K562 (cell line): ENCODE data around the gene ARID3A. TPM values are rescaled to one million over a fixed set of nuclear protein-coding genes. Genes with fewer than 3 reads are reported as not detected.
A peak's percentile ranks its signal among the peaks of the same experiment; 100 is the strongest.

Source experiments
- BACH1 ChIP-seq: fragments of 200-800 bp; sonication (Bioruptor generic); IDR thresholded peaks from 2 replicates; pipeline ENCODE4 v1.6.1; 2016; ENCODE audit warnings: missing genetic modification characterization, missing compliant biosample characterization
- BRD9 ChIP-seq: fragments of 450-650 bp; IDR thresholded peaks from 2 replicates; pipeline ENCODE4 v1.6.1; 2018; ENCODE audit warnings: low read depth; ENCODE audit not compliant: partially characterized antibody
- CTBP1 ChIP-seq: fragments of 450-650 bp; IDR thresholded peaks from 2 replicates; pipeline ENCODE4 v1.6.1; 2016; ENCODE audit warnings: borderline replicate concordance
- CTCF ChIP-seq, 3 experiments: IDR thresholded peaks in 2 of 3; conservative IDR thresholded peaks in 1 of 3; 2 replicates each; pipeline ENCODE4 v1.5.1; 2011 to 2012; ENCODE audit warnings: low read length in 3 of 3, mild to moderate bottlenecking in 3 of 3, control low read depth in 2 of 3, improper control_type of control experiment in 1 of 3, inconsistent platforms in 1 of 3, low read depth in 1 of 3, mixed read lengths in 1 of 3, moderate library complexity in 1 of 3; ENCODE audit not compliant: insufficient read depth in 2 of 3
- FOXK1 ChIP-seq: sonication (generic); formaldehyde crosslinking; IDR thresholded peaks from 2 replicates; pipeline ENCODE4 v1.8.0; 2022; ENCODE audit warnings: missing genetic modification reagents, mild to moderate bottlenecking, borderline replicate concordance
- GABPA ChIP-seq: fragments of 200-800 bp; sonication (Bioruptor generic); conservative IDR thresholded peaks from 2 replicates; pipeline ENCODE4 v1.6.1; 2016; ENCODE audit warnings: low read depth, missing genetic modification characterization, missing compliant biosample characterization
- GMEB1 ChIP-seq: fragments of 250-450 bp; sonication (Bioruptor Pico); IDR thresholded peaks from 2 replicates; pipeline ENCODE4 v1.4.0; 2020; ENCODE audit warnings: mild to moderate bottlenecking
- KAT2B ChIP-seq: IDR thresholded peaks from one replicate; pipeline ENCODE4 v1.6.1; 2012; ENCODE audit warnings: low read depth, mild to moderate bottlenecking, control low read depth, inconsistent platforms, low read length, moderate library complexity
- LARP7 ChIP-seq: fragments of 450-650 bp; IDR thresholded peaks from 2 replicates; pipeline ENCODE4 v1.6.1; 2016
- MAZ ChIP-seq, 2 experiments: fragments of 450-650 bp in 1 of 2; sonication (generic) in 1 of 2; formaldehyde crosslinking; IDR thresholded peaks in 1 of 2; conservative IDR thresholded peaks in 1 of 2; 2 replicates each; pipeline versions ENCODE4 v1.4.0 to v1.5.0; 2020; ENCODE audit warnings: mild to moderate bottlenecking in 1 of 2, missing genetic modification reagents in 1 of 2
- PHB2 ChIP-seq: fragments of 450-650 bp; IDR thresholded peaks from 2 replicates; pipeline ENCODE4 v1.6.1; 2017; ENCODE audit warnings: low read depth
- RFX5 ChIP-seq: IDR thresholded peaks from 2 replicates; pipeline ENCODE4 v1.6.1; 2011; ENCODE audit warnings: low read depth, mild to moderate bottlenecking, improper control_type of control experiment, low read length
- SMAD3 ChIP-seq: fragments of 450-650 bp; formaldehyde crosslinking; conservative IDR thresholded peaks from 2 replicates; pipeline ENCODE4 v1.4.0; 2020; ENCODE audit warnings: mild to moderate bottlenecking
- TAF7 ChIP-seq: fragments of 450-650 bp; IDR thresholded peaks from 2 replicates; pipeline ENCODE4 v1.6.1; 2016; ENCODE audit warnings: missing genetic modification characterization, missing compliant biosample characterization
- TCF15 ChIP-seq: fragments of 250-450 bp; sonication (Bioruptor Pico); IDR thresholded peaks from 2 replicates; pipeline ENCODE4 v1.8.0; 2022; ENCODE audit warnings: moderate library complexity, mild to moderate bottlenecking, inconsistent platforms
- ZBED1 ChIP-seq: IDR thresholded peaks from 2 replicates; pipeline ENCODE4 v1.6.1; 2014
- ZBTB17 ChIP-seq: fragments of 450-650 bp; formaldehyde crosslinking; IDR thresholded peaks from 2 replicates; pipeline ENCODE4 v1.4.0; 2020; ENCODE audit warnings: mild to moderate bottlenecking
- ZBTB33 ChIP-seq: sonication (generic); formaldehyde crosslinking; IDR thresholded peaks from 2 replicates; pipeline ENCODE4 v1.8.1; 2023; ENCODE audit warnings: mild to moderate bottlenecking, missing genetic modification reagents
- ZNF174 ChIP-seq: fragments of 250-450 bp; sonication (Bioruptor Pico); IDR thresholded peaks from 2 replicates; pipeline ENCODE4 v1.4.0; 2020; ENCODE audit warnings: mild to moderate bottlenecking
- ZNF184 ChIP-seq: sonication (generic); formaldehyde crosslinking; IDR thresholded peaks from 2 replicates; pipeline ENCODE4 v1.5.0; 2020; ENCODE audit warnings: missing genetic modification reagents
- ZNF232 ChIP-seq: sonication (generic); formaldehyde crosslinking; IDR thresholded peaks from 2 replicates; pipeline ENCODE4 v1.8.0; 2022; ENCODE audit warnings: mild to moderate bottlenecking, missing genetic modification reagents
- ZNF583 ChIP-seq: fragments of 250-450 bp; sonication (Bioruptor Pico); IDR thresholded peaks from 2 replicates; pipeline ENCODE4 v1.4.0; 2020
- polyA plus RNA-seq, 8 experiments: library from polyadenylated mRNA; depleted of rRNA in 4 of 8; stranded (reverse) in 5 of 8; unstranded in 3 of 8; fragments of >200 nt; fragmentation: Nextera tagmentation in 2 of 8; fragmentation: Illumina TruSeq in 1 of 8; extraction: Ambion mirVana in 2 of 8; extraction: Trizol in 1 of 8; gene quantifications; 2 replicates each; pipeline versions ENCODE4 v1.2.1 to v1.2.3, GENCODE V29; 2011 to 2014; ENCODE audit warnings: inconsistent platforms in 1 of 8, missing spikeins in 1 of 8
- total RNA-seq, 7 experiments: library from RNA; depleted of rRNA in 6 of 7; stranded (reverse); fragments of >200 nt in 6 of 7; fragmentation: Illumina TruSeq in 2 of 7; extraction: Trizol in 2 of 7; gene quantifications; 2 replicates each; pipeline versions ENCODE4 v1.2.1 to v1.2.3, GENCODE V29; 2011 to 2021; ENCODE audit warnings: low replicate concordance in 1 of 7

Gene ARID3A
- total and polyA plus RNA-seq, 9 of the 15 experiments (the other 6 are each of a cell fraction or from before 2014, with no cell fraction given): 1.4 to 118 (median 31.2) TPM

GRCh38 chr19:980133-980998 lies 54.5 kb downstream of the ARID3A start (continued):
- TF ChIP-seq GABPA (tag) (peak; percentile 46), TAF7 (tag) (no peak), CTCF (IDR thresholded peaks at IDR 0.05 in 2 of 3, conservative IDR thresholded peaks at IDR 0.05 in 1 of 3; ENCODE audit: insufficient read depth in 2 of 3, low read depth in 1 of 3, low read length in 3 of 3) (no peak), SMAD3 (no peak), MAZ (CRISPR knock-in tag; conservative IDR thresholded peaks at IDR 0.05 in 1 of 2, IDR thresholded peaks at IDR 0.05 in 1 of 2) (peak; percentile 85 to 95), ZBTB33 (peak; percentile 62), TCF15 (CRISPR knock-in tag) (0 out of 2 replicates have a peak, but pooled peaks have one; percentile 74), KAT2B (no peak), ZNF583 (peak; percentile 88; the same call in 1 of the 2 replicates), BRD9 (peak; percentile 13), LARP7 (no peak), ZBED1 (no peak), BACH1 (tag) (no peak), GMEB1 (CRISPR knock-in tag) (peak; percentile 50; the same call in 1 of the 2 replicates), ZNF174 (CRISPR knock-in tag) (no peak), ZNF232 (CRISPR knock-in tag) (no peak), PHB2 (no peak), CTBP1 (peak; percentile 79; the same call in 1 of the 2 replicates), RFX5 (no peak), ZBTB17 (CRISPR knock-in tag) (peak; percentile 88), FOXK1 (CRISPR knock-in tag) (no peak), ZNF184 (no peak)
